K562 (cell line): ENCODE data around the gene TTLL11. TPM values are rescaled to one million over a fixed set of nuclear protein-coding genes. Genes with fewer than 3 reads are reported as not detected.
"Not testable (repeated sequence)": the region's sequence is repeated elsewhere in the genome, so short reads cannot be mapped to it uniquely, and the experiment has no call there.

ENCODE experiments used
- ATAC-seq: fragments of 200-7000 bp; cut with Tn5 transposase; 3 replicates; pipeline ENCODE4 v1.9.1; 2020; ENCODE audit warnings: moderate library complexity
- BruUV-seq: library from RNA; stranded (reverse); fragments of 400-500 nt; replicated peaks from 2 replicates; lab custom pipeline; 2021; lab: Mats Ljungman, UMichigan
- CTCF ChIA-PET: fragments of 300-600 bp; formaldehyde crosslinking; extraction: SDS; loops from one replicate; lab custom pipeline; 2021; ENCODE audit warnings: low intra/inter-chr PET ratio; lab: Yijun Ruan, JAX
- POLR2A ChIA-PET: fragments of 300-600, 350-650 bp; sonication (Branson Sonifier 250); formaldehyde crosslinking; extraction: SDS; loops from one replicate; lab custom pipeline; 2021; ENCODE audit warnings: antibody characterized with exemption, inconsistent platforms; lab: Yijun Ruan, JAX
- DNase-seq, 4 experiments: peaks; one replicate each; pipeline versions ENCODE4 v3.0.0 to v3.0.0-alpha.2; 2011 to 2018; ENCODE audit warnings: low spot score in 3 of 4, mixed read lengths in 3 of 4; ENCODE audit errors: extremely low read depth in 1 of 4
- FAIRE-seq: peaks from 2 replicates; lab custom pipeline; 2011; peaks lifted over from hg19 to GRCh38; lab: Jason Lieb, UNC
- H2AFZ ChIP-seq: 2 replicates; pipeline ENCODE4 v1.6.0; 2011; ENCODE audit warnings: low read depth, low read length, control low read depth, inconsistent platforms
- H3K27ac ChIP-seq: fragments of 200-600 bp; 3 replicates; pipeline ENCODE4 v1.8.0; 2011; ENCODE audit warnings: low read depth, mild to moderate bottlenecking, control low read depth, inconsistent platforms, low read length, moderate library complexity, mixed read lengths; ENCODE audit errors: extremely low read depth
- H3K27me3 ChIP-seq, 2 experiments: fragments of 300-600 bp in 1 of 2; 2 replicates in 1 of 2; 3 replicates in 1 of 2; pipeline versions ENCODE4 v1.6.0 to v1.8.0; 2011; ENCODE audit warnings: inconsistent platforms in 2 of 2, low read length in 2 of 2, mild to moderate bottlenecking in 1 of 2, mixed read lengths in 1 of 2, moderate library complexity in 1 of 2; ENCODE audit not compliant: control insufficient read depth in 2 of 2, insufficient read depth in 2 of 2
- H3K36me3 ChIP-seq: fragments of 300-600 bp; 3 replicates; pipeline ENCODE4 v1.8.0; 2011; ENCODE audit warnings: mild to moderate bottlenecking, low read length, inconsistent platforms; ENCODE audit not compliant: control insufficient read depth, insufficient read depth
- H3K4me1 ChIP-seq, 2 experiments: fragments of 200-600 bp in 1 of 2; replicated peaks in 1 of 2; 2 replicates in 1 of 2; 3 replicates in 1 of 2; pipeline versions ENCODE4 v1.5.1 to v1.8.0; 2011; ENCODE audit warnings: inconsistent platforms in 2 of 2, low read length in 2 of 2, mild to moderate bottlenecking in 1 of 2, mixed read lengths in 1 of 2, moderate library complexity in 1 of 2; ENCODE audit not compliant: control insufficient read depth in 2 of 2, insufficient read depth in 2 of 2
- H3K4me2 ChIP-seq: 2 replicates; pipeline ENCODE4 v1.6.1; 2011; ENCODE audit warnings: low read length, control low read depth, inconsistent platforms, mixed read lengths; ENCODE audit not compliant: insufficient read depth
- H3K4me3 ChIP-seq: fragments of 200-600 bp; sonication (generic), shearing (Covaris generic); 2 replicates; pipeline ENCODE4 v1.5.1; 2016; ENCODE audit warnings: control low read depth, inconsistent platforms
- H3K79me2 ChIP-seq: fragments of 200-600 bp; 3 replicates; pipeline ENCODE4 v1.8.0; 2011; ENCODE audit warnings: low read length, inconsistent platforms; ENCODE audit not compliant: control insufficient read depth, insufficient read depth
- H3K9ac ChIP-seq, 2 experiments: 2 replicates each; pipeline versions ENCODE4 v1.6.0 to v1.6.1; 2011; ENCODE audit warnings: low read depth in 2 of 2, low read length in 2 of 2, control low read depth in 1 of 2, inconsistent platforms in 1 of 2, mild to moderate bottlenecking in 1 of 2, mixed read lengths in 1 of 2; ENCODE audit not compliant: insufficient read depth in 1 of 2
- H3K9me1 ChIP-seq: one replicate; pipeline ENCODE4 v1.6.0; 2011; ENCODE audit warnings: inconsistent platforms, mild to moderate bottlenecking, low read length, moderate library complexity; ENCODE audit not compliant: control insufficient read depth, insufficient read depth
- H3K9me3 ChIP-seq: replicated peaks from 2 replicates; pipeline ENCODE4 v1.5.1; 2011; ENCODE audit warnings: low read depth, low read length, inconsistent platforms; ENCODE audit not compliant: control insufficient read depth, insufficient read depth
- H4K20me1 ChIP-seq: replicated peaks from 2 replicates; pipeline ENCODE4 v1.6.1; 2011; ENCODE audit warnings: low read length, inconsistent platforms, mixed read lengths; ENCODE audit not compliant: control insufficient read depth, insufficient read depth
- HNRNPUL1 ChIP-seq: fragments of 200-400 bp; formaldehyde crosslinking; IDR thresholded peaks from 2 replicates; pipeline ENCODE4 v1.6.1; 2017; ENCODE audit warnings: low read length
- NELFE ChIP-seq: IDR thresholded peaks from 2 replicates; pipeline ENCODE4 v1.6.1; 2011; ENCODE audit warnings: mild to moderate bottlenecking; ENCODE audit not compliant: insufficient read depth, insufficient read length
- NFIC ChIP-seq: fragments of 450-650 bp; IDR thresholded peaks from 2 replicates; pipeline ENCODE4 v1.6.1; 2017; ENCODE audit warnings: mild to moderate bottlenecking, inconsistent platforms
- RFX1 ChIP-seq: fragments of 450-650 bp; IDR thresholded peaks from 2 replicates; pipeline ENCODE4 v1.6.1; 2016; ENCODE audit warnings: mild to moderate bottlenecking, moderate library complexity
- ZBTB9 ChIP-seq: fragments of 450-650 bp; formaldehyde crosslinking; IDR thresholded peaks from 2 replicates; pipeline ENCODE4 v1.4.0; 2020; ENCODE audit warnings: mild to moderate bottlenecking, moderate library complexity
- ZNF318 ChIP-seq, 2 experiments: fragments of 450-650 bp; IDR thresholded peaks; 2 replicates each; pipeline ENCODE4 v1.6.1; 2016; ENCODE audit warnings: mild to moderate bottlenecking in 2 of 2, borderline replicate concordance in 1 of 2, low read depth in 1 of 2, moderate library complexity in 1 of 2
- WGBS: fragments of 100-300 bp; shearing (Covaris generic); methylation state at CpG from one replicate; pipeline ENCODE4 v1.1.6; 2016; ENCODE audit warnings: low coverage, mixed read lengths; ENCODE audit not compliant: insufficient coverage; ENCODE audit errors: missing lambda C conversion rate; 5-methylcytosine and 5-hydroxymethylcytosine counted together
- in situ Hi-C: fragments of 300-500 bp; cut with MboI; formaldehyde crosslinking; loops from 4 replicates; pipeline ENCODE4 v1.15.0; 2018; ENCODE audit warnings: inconsistent platforms, mixed read lengths
- intact Hi-C: fragments of 100-400 bp; cut with micrococcal nuclease; formaldehyde crosslinking; loops from 2 replicates; pipeline ENCODE4 v1.14.2; 2022
- polyA plus RNA-seq, 8 experiments: library from polyadenylated mRNA; depleted of rRNA in 4 of 8; stranded (reverse) in 5 of 8; unstranded in 3 of 8; fragments of >200 nt; fragmentation: Nextera tagmentation in 2 of 8; fragmentation: Illumina TruSeq in 1 of 8; extraction: Ambion mirVana in 2 of 8; extraction: Trizol in 1 of 8; gene quantifications; 2 replicates each; pipeline versions ENCODE4 v1.2.1 to v1.2.3, GENCODE V29; 2011 to 2014; ENCODE audit warnings: inconsistent platforms in 1 of 8, missing spikeins in 1 of 8
- total RNA-seq, 7 experiments: library from RNA; depleted of rRNA in 6 of 7; stranded (reverse); fragments of >200 nt in 6 of 7; fragmentation: Illumina TruSeq in 2 of 7; extraction: Trizol in 2 of 7; gene quantifications; 2 replicates each; pipeline versions ENCODE4 v1.2.1 to v1.2.3, GENCODE V29; 2011 to 2021; ENCODE audit warnings: low replicate concordance in 1 of 7

The TTLL11 gene
- total and polyA plus RNA-seq, 9 of the 15 experiments (the other 6 are each of a cell fraction or from before 2014, with no cell fraction given): 0.83 to 4.4 (median 2.7) TPM

GRCh38 chr9:122000526-122000925, 92.6 kb downstream of the TTLL11 start:
- H3K27ac ChIP-seq, DNase-seq, ATAC-seq, H3K9me1 ChIP-seq, CTCF ChIA-PET, H3K9ac ChIP-seq, H3K4me3 ChIP-seq, in situ Hi-C loops, intact Hi-C loops, POLR2A ChIA-PET, FAIRE-seq, H2AFZ ChIP-seq, BruUV-seq, H3K4me2 ChIP-seq, H3K79me2 ChIP-seq, H3K9me3 ChIP-seq, H3K4me1 ChIP-seq, H3K36me3 ChIP-seq: not testable (repeated sequence)
- H3K27me3 ChIP-seq: peaks cover 4 to 22% of the 10 kb centered on the region in 2 experiments; a peak in 4 of 5 replicates
- peak; percentile 29; the same call in 1 of the 2 replicates for TF ChIP-seq RFX1
- 22% methylated on average over 6 of the region's 6 CpGs for WGBS
- peaks cover 11% of the 10 kb centered on the region; the same call in 1 of the 2 replicates for H4K20me1 ChIP-seq

GRCh38 chr9:121999556-121999955, 93.6 kb downstream of the TTLL11 start:
- no peak for DNase-seq
- no TSS peak for BruUV-seq
- TF ChIP-seq NFIC: no peak
- no peak for TF ChIP-seq ZBTB9 (CRISPR knock-in tag)
- TF ChIP-seq ZNF318 (IDR thresholded peaks at IDR 0.05; ENCODE audit: borderline replicate concordance in 1 of 2, low read depth in 1 of 2): no peak
- TF ChIP-seq HNRNPUL1: no peak
- TF ChIP-seq NELFE: no peak

More at GRCh38 chr9:121999556-121999955, 93.6 kb downstream of the TTLL11 start:
- H3K27ac ChIP-seq: no peak overlapping the region
- ChIA-PET POLR2A (no interaction called here), CTCF (no interaction called here)
- FAIRE-seq (no peak), ATAC-seq (no peak)
- H3K27me3 ChIP-seq: peaks cover 4 to 30% of the 10 kb centered on the region in 2 experiments; a peak in 4 of 5 replicates
- H3K4me3 ChIP-seq: no peak overlapping the region
- H3K9me3 ChIP-seq: no peaks in the 10 kb centered on the region
- peaks cover 11% of the 10 kb centered on the region; the same call in 1 of the 2 replicates for H4K20me1 ChIP-seq
- no peaks in the 10 kb centered on the region for H3K9me1 ChIP-seq
- no peaks in the 10 kb centered on the region for H3K79me2 ChIP-seq
- in situ Hi-C loops: no loop called here
- H3K9ac ChIP-seq: no peak overlapping the region
- intact Hi-C loops: no loop called here
- H3K4me1 ChIP-seq: no peaks in the 10 kb centered on the region
- H3K4me2 ChIP-seq: no peak overlapping the region
- 47% methylated on average over 3 of the region's 3 CpGs for WGBS
- no peak overlapping the region for H2AFZ ChIP-seq
- H3K36me3 ChIP-seq: no peaks in the 10 kb centered on the region
